Stomach (tissue), 4 donors: ENCODE data around the gene FNBP1L.

Experiments used
- EP300 ChIP-seq: sonication (generic); formaldehyde crosslinking; IDR thresholded peaks from one replicate; pipeline ENCODE4 v1.6.1; 2017; ENCODE audit warnings: antibody characterized with exemption
- POLR2A ChIP-seq, 4 donors: fragments of 450-650 bp; IDR thresholded peaks; one replicate each; pipeline ENCODE4 v1.6.1; 2016; ENCODE audit warnings: antibody characterized with exemption in 4 of 4, control low read depth in 2 of 4, mild to moderate bottlenecking in 1 of 4, moderate library complexity in 1 of 4
- POLR2AphosphoS5 ChIP-seq, 3 donors: sonication (generic); formaldehyde crosslinking; IDR thresholded peaks; one replicate each; pipeline ENCODE4 v1.6.1; 2016; ENCODE audit warnings: antibody characterized with exemption in 3 of 3
- TF ChIP-seq, protein P1 (sequence below), 7 experiments: fragments of 450-650 bp in 4 of 7; fragments of 200-600 bp in 3 of 7; sonication (generic) in 3 of 7; IDR thresholded peaks; one replicate each; pipeline ENCODE4 v1.5.1; 2016 to 2019; ENCODE audit warnings: antibody characterized with exemption in 7 of 7, control low read depth in 2 of 7, mild to moderate bottlenecking in 1 of 7

DNA sequence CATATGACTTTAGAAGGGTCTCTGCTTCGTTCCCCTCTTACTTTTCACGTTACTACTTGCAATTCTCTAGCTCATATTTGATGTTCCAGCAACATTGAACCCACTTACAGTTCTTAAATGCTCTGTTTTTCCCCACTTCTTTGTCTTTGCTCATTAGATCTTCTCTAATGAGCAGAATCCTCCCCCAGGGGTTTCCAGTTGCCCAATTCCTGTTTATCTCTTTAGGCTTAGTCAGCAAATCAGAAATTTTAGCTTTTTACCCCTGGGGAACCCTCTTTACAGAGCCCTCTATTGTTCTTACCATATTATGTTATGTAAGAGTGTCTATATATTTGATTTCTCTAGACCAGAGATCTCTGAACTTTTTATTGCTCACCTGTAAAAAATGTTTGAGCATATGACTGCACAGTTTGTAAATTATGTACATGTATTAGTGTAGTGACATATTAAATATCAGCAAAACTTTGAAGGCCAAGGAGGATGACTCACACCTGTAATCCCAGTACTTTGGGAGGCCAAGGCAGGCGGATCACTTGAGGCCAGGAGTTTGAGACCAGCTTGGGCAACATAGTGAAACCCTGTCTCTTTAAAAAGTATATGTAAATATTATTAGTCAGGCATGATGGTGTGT lies 71.4 kb downstream of the FNBP1L start:
- no peak for TF ChIP-seq EP300
- no peak for TF ChIP-seq POLR2A (IDR thresholded peaks at IDR 0.05)
- TF ChIP-seq, protein P1, sequence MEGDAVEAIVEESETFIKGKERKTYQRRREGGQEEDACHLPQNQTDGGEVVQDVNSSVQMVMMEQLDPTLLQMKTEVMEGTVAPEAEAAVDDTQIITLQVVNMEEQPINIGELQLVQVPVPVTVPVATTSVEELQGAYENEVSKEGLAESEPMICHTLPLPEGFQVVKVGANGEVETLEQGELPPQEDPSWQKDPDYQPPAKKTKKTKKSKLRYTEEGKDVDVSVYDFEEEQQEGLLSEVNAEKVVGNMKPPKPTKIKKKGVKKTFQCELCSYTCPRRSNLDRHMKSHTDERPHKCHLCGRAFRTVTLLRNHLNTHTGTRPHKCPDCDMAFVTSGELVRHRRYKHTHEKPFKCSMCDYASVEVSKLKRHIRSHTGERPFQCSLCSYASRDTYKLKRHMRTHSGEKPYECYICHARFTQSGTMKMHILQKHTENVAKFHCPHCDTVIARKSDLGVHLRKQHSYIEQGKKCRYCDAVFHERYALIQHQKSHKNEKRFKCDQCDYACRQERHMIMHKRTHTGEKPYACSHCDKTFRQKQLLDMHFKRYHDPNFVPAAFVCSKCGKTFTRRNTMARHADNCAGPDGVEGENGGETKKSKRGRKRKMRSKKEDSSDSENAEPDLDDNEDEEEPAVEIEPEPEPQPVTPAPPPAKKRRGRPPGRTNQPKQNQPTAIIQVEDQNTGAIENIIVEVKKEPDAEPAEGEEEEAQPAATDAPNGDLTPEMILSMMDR (IDR thresholded peaks at IDR 0.05) = no peak
- TF ChIP-seq POLR2AphosphoS5 (IDR thresholded peaks at IDR 0.05) = no peak
